ENCODE results near the gene ATG101.
"Not testable (repeated sequence)": the region's sequence is repeated elsewhere in the genome, so short reads cannot be mapped to it uniquely, and the experiment has no call there.

The ATG101 gene

GRCh38 chr12:52091869-52092268, 22.1 kb downstream of the ATG101 start:
- DNase-seq, result no peak

- DNase-seq, result no peak
These were observed 23.6 kb downstream of the ATG101 start for GRCh38 chr12:52093346-52093745.

GRCh38 chr12:52096332-52097044, 26.7 kb downstream of the ATG101 start:
- DNase-seq, result no peak

GRCh38 chr12:52097045-52097666, 27.4 kb downstream of the ATG101 start:
- DNase-seq, result no peak

- not testable (repeated sequence) for DNase-seq
These were observed 34.8 kb downstream of the ATG101 start for GRCh38 chr12:52104431-52105089.

GRCh38 chr12:52116222-52117125, 46.7 kb downstream of the ATG101 start:
- not testable (repeated sequence) for DNase-seq

- DNase-seq, result not testable (repeated sequence)
These were observed 48.2 kb downstream of the ATG101 start for GRCh38 chr12:52117806-52118475.

- no peak for DNase-seq
These were observed 49.8 kb downstream of the ATG101 start for GRCh38 chr12:52119398-52120254.

GRCh38 chr12:52120951-52121823, 51.4 kb downstream of the ATG101 start:
- DNase-seq, result no peak

- DNase-seq, result peak in 40 of 58 donors; percentile 2 to 67 (median 16)
These were observed 52.2 kb downstream of the ATG101 start for GRCh38 chr12:52121824-52122539.

GRCh38 chr12:52122540-52122871, 52.7 kb downstream of the ATG101 start:
- no peak for DNase-seq

- DNase-seq, result no peak
These were observed 53.1 kb downstream of the ATG101 start for GRCh38 chr12:52122904-52123303.

GRCh38 chr12:52123487-52124186, 53.9 kb downstream of the ATG101 start:
- no peak for DNase-seq

- no peak for DNase-seq
These were observed 55.7 kb downstream of the ATG101 start for GRCh38 chr12:52125476-52125900.

GRCh38 chr12:52126050-52126604, 56.3 kb downstream of the ATG101 start:
- no peak for DNase-seq
